Endodermal cell (in vitro differentiated cells): ENCODE data around the gene TLCD1. TPM values are rescaled to one million over a fixed set of nuclear protein-coding genes. Genes with fewer than 3 reads are reported as not detected.

ENCODE experiments used
- DNase-seq: peaks from one replicate; pipeline ENCODE4 v3.0.0-alpha.2; 2017
- H3K27ac ChIP-seq: 2 replicates; pipeline ENCODE4 v1.5.1; 2013; ENCODE audit warnings: mild to moderate bottlenecking, low read depth, low read length, moderate library complexity
- H3K27me3 ChIP-seq: 2 replicates; pipeline ENCODE4 v1.6.1; 2013; ENCODE audit warnings: mild to moderate bottlenecking, low read length, moderate library complexity; ENCODE audit not compliant: insufficient read depth, control insufficient read depth, poor library complexity, severe bottlenecking
- H3K36me3 ChIP-seq: 2 replicates; pipeline ENCODE4 v1.7.0; 2013; ENCODE audit warnings: mild to moderate bottlenecking, low read length, moderate library complexity; ENCODE audit not compliant: control insufficient read depth, insufficient read depth
- H3K4me1 ChIP-seq: one replicate; pipeline ENCODE4 v1.7.0; 2013; ENCODE audit warnings: low read length; ENCODE audit not compliant: control insufficient read depth, insufficient read depth
- H3K4me3 ChIP-seq: 2 replicates; pipeline ENCODE4 v1.5.1; 2013; ENCODE audit warnings: mild to moderate bottlenecking, low read length, moderate library complexity
- H3K9ac ChIP-seq: 2 replicates; pipeline ENCODE4 v1.6.1; 2013; ENCODE audit warnings: mild to moderate bottlenecking, low read length, moderate library complexity; ENCODE audit not compliant: poor library complexity, severe bottlenecking; ENCODE audit errors: extremely low read depth
- H3K9me3 ChIP-seq: 2 replicates; pipeline ENCODE4 v1.6.1; 2013; ENCODE audit warnings: mild to moderate bottlenecking, low read length, moderate library complexity; ENCODE audit not compliant: control insufficient read depth
- H3K27ac Mint-ChIP-seq: 2 replicates; pipeline ENCODE4 v1.8.0; 2020; ENCODE audit warnings: mixed read lengths
- H3K27me3 Mint-ChIP-seq: 2 replicates; pipeline ENCODE4 v1.8.0; 2021; ENCODE audit warnings: mild to moderate bottlenecking, mixed read lengths; ENCODE audit not compliant: insufficient read depth
- H3K36me3 Mint-ChIP-seq: 2 replicates; pipeline ENCODE4 v1.8.0; 2020; ENCODE audit warnings: low read depth, mixed read lengths
- H3K4me1 Mint-ChIP-seq: 2 replicates; pipeline ENCODE4 v1.8.0; 2020; ENCODE audit warnings: mixed read lengths
- H3K4me3 Mint-ChIP-seq: 2 replicates; pipeline ENCODE4 v1.8.0; 2020; ENCODE audit warnings: mild to moderate bottlenecking, moderate library complexity, mixed read lengths
- H3K9me3 Mint-ChIP-seq: 2 replicates; pipeline ENCODE4 v1.8.0; 2020; ENCODE audit warnings: mild to moderate bottlenecking, mixed read lengths
- WGBS, 2 experiments: methylation state at CpG; one replicate each; pipeline versions ENCODE4 v1.1.5 to v1.1.7; 2013; ENCODE audit warnings: missing lambda C conversion rate in 2 of 2, mixed read lengths in 1 of 2; ENCODE audit not compliant: insufficient coverage in 1 of 2, insufficient read length in 1 of 2; 5-methylcytosine and 5-hydroxymethylcytosine counted together
- total RNA-seq, 2 donors: library from RNA; stranded (reverse); fragmentation: NEBNext Ultra II Directional in 1 of 2; extraction: Animal tissue kit (Norgen Biotek cat#: 25700) in 1 of 2; gene quantifications; 2 replicates in 1 of 2; 3 replicates in 1 of 2; pipeline ENCODE4 v1.2.1, GENCODE V29; 2021
- TF ChIP-seq, protein P1 (sequence below): fragments of 200-600 bp; sonication (generic); conservative IDR thresholded peaks from 2 replicates; pipeline ENCODE4 v1.5.0; 2021; ENCODE audit warnings: antibody characterized with exemption, mild to moderate bottlenecking

TLCD1 gene
- total RNA-seq, 2 donors from 2014 or later: 17.0 to 22.9 TPM

DNA sequence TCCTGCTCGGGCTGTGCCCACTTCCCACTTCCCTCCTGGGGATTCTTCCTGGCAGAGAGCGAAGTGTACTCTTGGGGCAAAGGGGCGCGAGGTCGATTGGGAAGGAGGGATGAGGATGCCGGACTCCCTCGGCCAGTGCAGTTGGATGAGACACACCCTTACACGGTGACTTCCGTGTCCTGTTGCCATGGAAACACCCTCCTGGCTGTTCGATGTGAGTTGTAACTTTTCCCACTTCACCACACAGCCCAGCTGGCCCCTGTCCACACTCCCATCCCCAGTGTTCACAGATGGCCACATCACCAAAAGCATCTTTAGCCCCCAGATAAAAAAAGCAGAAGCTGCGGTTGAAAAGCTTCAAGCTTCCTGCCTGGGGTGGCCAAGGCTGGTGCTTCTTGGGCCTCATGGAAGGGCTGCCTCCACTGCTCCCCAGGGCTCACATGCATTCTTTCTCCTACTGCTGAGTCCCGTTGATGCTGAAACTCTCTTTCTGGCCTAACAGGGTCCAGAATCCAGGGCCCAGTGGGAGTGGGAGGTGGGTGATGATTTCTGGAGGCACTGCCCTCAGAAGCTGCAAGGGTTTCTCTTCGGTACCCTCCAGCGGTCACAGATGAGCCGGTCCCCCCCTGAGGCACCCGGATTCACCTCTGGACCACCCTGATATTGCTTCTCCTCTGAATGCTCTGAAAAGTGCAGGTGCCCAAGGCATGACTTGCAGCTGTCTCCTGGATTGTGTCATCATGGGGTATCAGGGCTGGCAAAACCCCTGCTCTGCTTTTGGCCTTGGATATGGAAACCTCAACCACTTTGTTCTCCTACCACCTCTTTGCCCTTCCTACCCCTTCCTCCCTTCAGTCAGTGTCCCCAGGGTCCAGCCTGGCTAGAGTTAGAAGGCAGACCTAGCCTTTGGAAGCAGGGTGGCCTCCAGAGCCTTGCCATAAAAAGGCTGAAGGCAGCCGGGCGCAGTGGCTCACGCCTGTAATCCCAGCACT is 15.6 kb upstream of the TLCD1 start:
- H3K4me1 ChIP-seq: peaks cover 8% of the 10 kb centered on the region
- H3K9me3 ChIP-seq: no peaks in the 10 kb centered on the region
- H3K36me3 Mint-ChIP-seq: peaks cover 28% of the 10 kb centered on the region
- no peaks in the 10 kb centered on the region for H3K27me3 Mint-ChIP-seq
- H3K9me3 Mint-ChIP-seq: no peaks in the 10 kb centered on the region
- no peak for DNase-seq
- H3K4me1 Mint-ChIP-seq: peaks cover 9% of the 10 kb centered on the region
- H3K4me3 Mint-ChIP-seq: no peak overlapping the region
- no peaks in the 10 kb centered on the region for H3K27me3 ChIP-seq
- H3K4me3 ChIP-seq: no peak overlapping the region
- H3K27ac Mint-ChIP-seq: no peak overlapping the region
- H3K27ac ChIP-seq: no peak overlapping the region
- 91 to 93% methylated on average over 13 to 19 of the region's 19 CpGs for WGBS, 2 experiments
- TF ChIP-seq, protein P1, sequence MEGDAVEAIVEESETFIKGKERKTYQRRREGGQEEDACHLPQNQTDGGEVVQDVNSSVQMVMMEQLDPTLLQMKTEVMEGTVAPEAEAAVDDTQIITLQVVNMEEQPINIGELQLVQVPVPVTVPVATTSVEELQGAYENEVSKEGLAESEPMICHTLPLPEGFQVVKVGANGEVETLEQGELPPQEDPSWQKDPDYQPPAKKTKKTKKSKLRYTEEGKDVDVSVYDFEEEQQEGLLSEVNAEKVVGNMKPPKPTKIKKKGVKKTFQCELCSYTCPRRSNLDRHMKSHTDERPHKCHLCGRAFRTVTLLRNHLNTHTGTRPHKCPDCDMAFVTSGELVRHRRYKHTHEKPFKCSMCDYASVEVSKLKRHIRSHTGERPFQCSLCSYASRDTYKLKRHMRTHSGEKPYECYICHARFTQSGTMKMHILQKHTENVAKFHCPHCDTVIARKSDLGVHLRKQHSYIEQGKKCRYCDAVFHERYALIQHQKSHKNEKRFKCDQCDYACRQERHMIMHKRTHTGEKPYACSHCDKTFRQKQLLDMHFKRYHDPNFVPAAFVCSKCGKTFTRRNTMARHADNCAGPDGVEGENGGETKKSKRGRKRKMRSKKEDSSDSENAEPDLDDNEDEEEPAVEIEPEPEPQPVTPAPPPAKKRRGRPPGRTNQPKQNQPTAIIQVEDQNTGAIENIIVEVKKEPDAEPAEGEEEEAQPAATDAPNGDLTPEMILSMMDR: no peak
- H3K9ac ChIP-seq: no peak overlapping the region
- H3K36me3 ChIP-seq: peaks cover 15% of the 10 kb centered on the region

DNA sequence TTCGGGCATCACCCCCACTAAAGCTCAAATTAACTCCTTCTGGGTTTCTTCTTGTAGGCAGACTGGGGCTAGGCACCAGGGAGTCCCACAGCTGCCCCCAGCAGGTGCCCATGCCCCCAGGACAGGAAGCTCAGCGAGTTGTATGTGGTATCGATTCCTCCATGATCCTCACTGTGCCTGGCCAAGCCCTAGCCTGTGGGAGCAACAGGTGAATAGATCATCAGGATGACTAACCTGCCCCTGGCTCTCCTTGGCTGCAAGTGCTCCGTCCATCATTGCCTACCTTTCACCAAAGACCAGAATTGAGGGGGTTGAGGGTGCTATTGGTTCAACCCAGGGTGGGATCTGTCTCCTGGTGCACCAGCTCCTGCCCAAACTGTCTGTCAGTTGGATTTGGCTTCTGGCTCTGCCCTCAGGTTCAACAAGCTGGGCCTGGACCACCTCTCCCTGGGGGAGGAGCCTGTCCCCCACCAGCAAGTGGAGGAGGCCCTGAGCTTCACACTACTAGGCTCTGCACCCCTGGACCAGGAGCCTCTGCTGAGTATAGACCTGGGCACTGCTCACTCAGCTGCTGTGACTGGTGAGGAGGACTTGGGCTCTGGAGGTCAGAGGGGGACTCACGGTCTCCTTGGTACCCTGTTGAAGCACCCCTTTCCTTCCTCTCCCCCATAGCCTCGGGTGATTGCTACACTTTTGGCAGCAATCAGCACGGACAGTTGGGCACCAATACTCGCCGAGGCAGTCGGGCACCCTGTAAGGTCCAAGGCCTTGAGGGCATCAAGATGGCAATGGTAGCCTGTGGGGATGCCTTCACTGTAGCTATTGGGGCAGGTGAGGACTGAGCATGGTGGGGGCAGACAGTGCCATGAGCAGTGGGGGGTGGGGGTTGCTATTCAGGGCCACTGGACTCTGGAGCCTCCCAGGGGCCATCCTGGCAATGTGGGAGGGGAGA is 14.6 kb upstream of the TLCD1 start:
- no peaks in the 10 kb centered on the region for H3K9me3 Mint-ChIP-seq

More for the DNA sequence above, 14.6 kb upstream of the TLCD1 start:
- Histone ChIP-seq H3K4me3 (no peak overlapping the region), H3K36me3 (peaks cover 6% of the 10 kb centered on the region), H3K9me3 (no peaks in the 10 kb centered on the region), H3K4me1 (no peaks in the 10 kb centered on the region), H3K9ac (no peak overlapping the region), H3K27ac (no peak overlapping the region), H3K27me3 (no peaks in the 10 kb centered on the region)
- peaks cover 25% of the 10 kb centered on the region for H3K36me3 Mint-ChIP-seq
- peaks cover 2% of the 10 kb centered on the region for H3K4me1 Mint-ChIP-seq
- H3K27me3 Mint-ChIP-seq: no peaks in the 10 kb centered on the region
- no peak overlapping the region for H3K27ac Mint-ChIP-seq
- WGBS, 2 experiments: 93 to 94% methylated on average over 9 to 10 of the region's 10 CpGs
- no peak overlapping the region for H3K4me3 Mint-ChIP-seq
- TF ChIP-seq, protein P1: no peak
- DNase-seq: no peak
